ENCODE data around the gene SNAPC4. TPM values are rescaled to one million over a fixed set of nuclear protein-coding genes. Genes with fewer than 3 reads are reported as not detected.

SNAPC4 gene
- total and polyA plus RNA-seq, 2 of the 8 experiments (the other 6 are each of a cell fraction or from before 2014, with no cell fraction given) = 6.9 to 18.1 TPM

DNA sequence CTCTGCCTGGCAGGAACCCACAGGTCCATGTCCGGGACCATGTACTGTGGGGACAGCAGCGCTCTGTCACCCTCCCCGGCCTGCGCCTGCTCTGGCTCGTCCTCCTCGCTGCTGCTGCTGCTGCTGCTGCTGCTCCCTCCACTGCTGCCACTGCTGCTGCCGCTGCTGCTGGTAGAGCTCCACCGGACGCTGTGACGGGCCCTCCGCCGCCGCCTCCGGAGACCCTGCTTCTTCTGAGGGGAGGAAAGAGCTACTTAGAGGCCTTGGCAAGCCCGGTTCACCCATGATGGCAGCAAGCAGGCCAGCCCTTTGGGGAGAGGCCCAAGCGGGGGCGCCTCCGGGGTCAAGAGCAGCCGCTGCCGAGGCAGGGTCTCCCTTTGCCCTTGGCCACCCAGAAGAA, 16.5 kb downstream of the SNAPC4 start (continued):
- TF ChIP-seq USF2 (IDR thresholded peaks at IDR 0.05; ENCODE audit: low read length) = no peak
- no peak for TF ChIP-seq ATF3 (IDR thresholded peaks at IDR 0.05; ENCODE audit: insufficient read depth, low read depth, low read length)
- TF ChIP-seq TBP (IDR thresholded peaks at IDR 0.05; ENCODE audit: low read depth, low read length) = no peak
- TF ChIP-seq SAP30 (IDR thresholded peaks at IDR 0.05; ENCODE audit: insufficient read depth, insufficient replicate concordance, low read length) = no peak
- TF ChIP-seq PHF8 (conservative IDR thresholded peaks at IDR 0.05; ENCODE audit: low read depth, low read length) = no peak
